Measurements from ENCODE around the gene SH3D21. TPM values are rescaled to one million over a fixed set of nuclear protein-coding genes. Genes with fewer than 3 reads are reported as not detected.

The SH3D21 gene
- total RNA-seq, 1 experiment from 2014 or later = 12.1 TPM

- H3K27me3 Mint-ChIP-seq (ENCODE audit: insufficient read depth, unreplicated experiment) = no peaks in the 10 kb centered on the region
Measured at GRCh38 chr1:36287595-36287994, 18.6 kb upstream of the SH3D21 start.

DNA sequence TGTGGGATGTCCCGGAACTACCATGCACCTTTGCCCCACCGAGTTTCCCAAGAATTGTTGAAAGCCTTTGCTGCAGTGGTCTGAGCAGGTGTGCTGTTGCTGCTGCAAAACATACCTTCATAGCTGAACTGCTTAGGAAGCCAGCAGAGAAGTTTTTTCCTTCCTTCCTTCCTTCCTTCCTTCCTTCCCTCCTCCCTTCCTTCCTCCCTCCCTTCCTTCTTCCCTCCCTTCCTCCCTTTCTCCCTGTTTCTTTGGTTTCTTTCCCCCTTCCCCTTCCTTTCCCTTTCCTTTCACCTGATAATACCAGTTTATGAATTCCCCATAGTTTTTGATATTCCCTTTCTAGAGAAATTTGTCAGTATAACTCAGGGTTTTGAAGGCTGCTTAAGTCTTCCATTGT, 10.8 kb upstream of the SH3D21 start:
- POLR2A ChIA-PET = no interaction called here
- H3K36me3 ChIP-seq (ENCODE audit: control insufficient read depth, insufficient read depth, low read length) = no peaks in the 10 kb centered on the region

More at GRCh38 chr1:36287595-36287994, 18.6 kb upstream of the SH3D21 start:
- intact Hi-C loops (cut with micrococcal nuclease; ENCODE audit: unreplicated experiment) = no loop called here
- DNase-seq = no peak
- TF ChIP-seq CTCF (IDR thresholded peaks at IDR 0.05; ENCODE audit: insufficient read depth in 1 of 2, low read depth in 1 of 2, low read length in 1 of 2, severe bottlenecking in 1 of 2, unreplicated experiment in 1 of 2) = no peak
- H3K36me3 Mint-ChIP-seq (ENCODE audit: insufficient read depth, unreplicated experiment) = peaks cover 80% of the 10 kb centered on the region
- ChIA-PET POLR2A (no interaction called here), CTCF (no interaction called here)
- BruUV-seq (replicated peaks) = no TSS peak
- Histone ChIP-seq H3K27me3 (replicated peaks; ENCODE audit: control insufficient read depth, insufficient read depth, low read length) (no peaks in the 10 kb centered on the region), H3K4me3 (ENCODE audit: low read depth, low read length) (no peak overlapping the region), H3K4me1 (no peaks in the 10 kb centered on the region), H3K9me3 (no peaks in the 10 kb centered on the region), H3K36me3 (ENCODE audit: control insufficient read depth, insufficient read depth, low read length) (no peaks in the 10 kb centered on the region)
- H3K4me1 Mint-ChIP-seq (ENCODE audit: low read depth, unreplicated experiment) = no peaks in the 10 kb centered on the region
- H3K27ac Mint-ChIP-seq (ENCODE audit: unreplicated experiment) = no peak overlapping the region
- H3K9me3 Mint-ChIP-seq (ENCODE audit: unreplicated experiment) = no peaks in the 10 kb centered on the region
- no peak overlapping the region for H3K4me3 Mint-ChIP-seq (ENCODE audit: unreplicated experiment)

DNA sequence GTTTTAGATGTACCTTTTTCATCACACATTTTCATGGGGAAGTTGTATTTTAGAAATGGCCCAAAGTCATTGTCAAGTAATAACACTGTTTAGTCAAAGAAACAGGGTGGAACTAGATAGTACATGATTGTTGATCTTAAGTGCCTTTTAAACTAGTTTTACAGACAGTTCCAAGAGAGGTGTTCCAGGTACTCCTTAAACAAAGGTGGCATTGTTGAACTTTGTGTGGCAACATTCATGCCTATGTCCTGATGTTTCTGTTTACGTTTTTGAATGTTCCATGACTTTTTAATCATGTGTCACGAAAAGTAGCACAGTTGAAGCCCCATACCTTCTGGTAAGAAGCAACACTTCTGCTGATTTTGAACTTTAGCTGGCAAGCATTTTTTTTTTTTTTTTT, 9.1 kb upstream of the SH3D21 start:
- intact Hi-C loops (cut with micrococcal nuclease; ENCODE audit: unreplicated experiment) = no loop called here

More for the DNA sequence above, 10.8 kb upstream of the SH3D21 start:
- DNase-seq = no peak
- Mint-ChIP-seq H3K36me3 (ENCODE audit: insufficient read depth, unreplicated experiment) (peaks cover 73% of the 10 kb centered on the region), H3K4me3 (ENCODE audit: unreplicated experiment) (no peak overlapping the region), H3K27me3 (ENCODE audit: insufficient read depth, unreplicated experiment) (no peaks in the 10 kb centered on the region), H3K4me1 (ENCODE audit: low read depth, unreplicated experiment) (peaks cover 7% of the 10 kb centered on the region), H3K27ac (ENCODE audit: unreplicated experiment) (no peak overlapping the region), H3K9me3 (ENCODE audit: unreplicated experiment) (no peaks in the 10 kb centered on the region)
- Histone ChIP-seq H3K9me3 (no peaks in the 10 kb centered on the region), H3K27me3 (replicated peaks; ENCODE audit: control insufficient read depth, insufficient read depth, low read length) (no peaks in the 10 kb centered on the region), H3K4me1 (no peaks in the 10 kb centered on the region), H3K4me3 (ENCODE audit: low read depth, low read length) (no peak overlapping the region)
- BruUV-seq (replicated peaks) = no TSS peak
- TF ChIP-seq CTCF (IDR thresholded peaks at IDR 0.05; ENCODE audit: insufficient read depth in 1 of 2, low read depth in 1 of 2, low read length in 1 of 2, severe bottlenecking in 1 of 2, unreplicated experiment in 1 of 2) = no peak
- CTCF ChIA-PET = no interaction called here
- intact Hi-C loops (cut with micrococcal nuclease; ENCODE audit: unreplicated experiment) = no loop called here

More for the DNA sequence above, 9.1 kb upstream of the SH3D21 start:
- no peak for TF ChIP-seq CTCF (IDR thresholded peaks at IDR 0.05; ENCODE audit: insufficient read depth in 1 of 2, low read depth in 1 of 2, low read length in 1 of 2, severe bottlenecking in 1 of 2, unreplicated experiment in 1 of 2)
- no peak for DNase-seq
- no peak overlapping the region for H3K4me3 Mint-ChIP-seq (ENCODE audit: unreplicated experiment)
- H3K9me3 Mint-ChIP-seq (ENCODE audit: unreplicated experiment) = no peaks in the 10 kb centered on the region
- Histone ChIP-seq H3K36me3 (ENCODE audit: control insufficient read depth, insufficient read depth, low read length) (no peaks in the 10 kb centered on the region; the same call in none of the 2 replicates), H3K27me3 (replicated peaks; ENCODE audit: control insufficient read depth, insufficient read depth, low read length) (no peaks in the 10 kb centered on the region), H3K4me3 (ENCODE audit: low read depth, low read length) (no peak overlapping the region), H3K9me3 (no peaks in the 10 kb centered on the region), H3K4me1 (no peaks in the 10 kb centered on the region)
- no peaks in the 10 kb centered on the region for H3K27me3 Mint-ChIP-seq (ENCODE audit: insufficient read depth, unreplicated experiment)
- BruUV-seq (replicated peaks) = no TSS peak
- no peak overlapping the region for H3K27ac Mint-ChIP-seq (ENCODE audit: unreplicated experiment)
- CTCF ChIA-PET = no interaction called here
- H3K4me1 Mint-ChIP-seq (ENCODE audit: low read depth, unreplicated experiment) = peaks cover 7% of the 10 kb centered on the region
- POLR2A ChIA-PET = no interaction called here
- peaks cover 73% of the 10 kb centered on the region for H3K36me3 Mint-ChIP-seq (ENCODE audit: insufficient read depth, unreplicated experiment)
